ENCODE results near the gene EPYC. TPM values are rescaled to one million over a fixed set of nuclear protein-coding genes. Genes with fewer than 3 reads are reported as not detected.

Gene EPYC
- total RNA-seq, 4 donors from 2014 or later: not detected

GRCh38 chr12:91019455-91019854 is 14.7 kb upstream of the EPYC start:
- Histone ChIP-seq H3K36me3 (no peaks in the 10 kb centered on the region), H3K9me3 (no peaks in the 10 kb centered on the region), H3K27me3 (no peaks in the 10 kb centered on the region), H3K4me1 (no peaks in the 10 kb centered on the region), H3K4me3 (no peak overlapping the region), H3K27ac (no peak overlapping the region)
- no peak for DNase-seq
- no peak for TF ChIP-seq POLR2A (IDR thresholded peaks at IDR 0.05)
- TF ChIP-seq, protein P1, sequence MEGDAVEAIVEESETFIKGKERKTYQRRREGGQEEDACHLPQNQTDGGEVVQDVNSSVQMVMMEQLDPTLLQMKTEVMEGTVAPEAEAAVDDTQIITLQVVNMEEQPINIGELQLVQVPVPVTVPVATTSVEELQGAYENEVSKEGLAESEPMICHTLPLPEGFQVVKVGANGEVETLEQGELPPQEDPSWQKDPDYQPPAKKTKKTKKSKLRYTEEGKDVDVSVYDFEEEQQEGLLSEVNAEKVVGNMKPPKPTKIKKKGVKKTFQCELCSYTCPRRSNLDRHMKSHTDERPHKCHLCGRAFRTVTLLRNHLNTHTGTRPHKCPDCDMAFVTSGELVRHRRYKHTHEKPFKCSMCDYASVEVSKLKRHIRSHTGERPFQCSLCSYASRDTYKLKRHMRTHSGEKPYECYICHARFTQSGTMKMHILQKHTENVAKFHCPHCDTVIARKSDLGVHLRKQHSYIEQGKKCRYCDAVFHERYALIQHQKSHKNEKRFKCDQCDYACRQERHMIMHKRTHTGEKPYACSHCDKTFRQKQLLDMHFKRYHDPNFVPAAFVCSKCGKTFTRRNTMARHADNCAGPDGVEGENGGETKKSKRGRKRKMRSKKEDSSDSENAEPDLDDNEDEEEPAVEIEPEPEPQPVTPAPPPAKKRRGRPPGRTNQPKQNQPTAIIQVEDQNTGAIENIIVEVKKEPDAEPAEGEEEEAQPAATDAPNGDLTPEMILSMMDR (IDR thresholded peaks at IDR 0.05): no peak

GRCh38 chr12:91017511-91018263 is 12.9 kb upstream of the EPYC start:
- H3K4me1 ChIP-seq: no peaks in the 10 kb centered on the region
- DNase-seq: no peak
- H3K9me3 ChIP-seq: no peaks in the 10 kb centered on the region
- no peak overlapping the region for H3K4me3 ChIP-seq
- H3K27ac ChIP-seq: no peak overlapping the region
- no peaks in the 10 kb centered on the region for H3K27me3 ChIP-seq
- no peaks in the 10 kb centered on the region for H3K36me3 ChIP-seq
- TF ChIP-seq POLR2A (IDR thresholded peaks at IDR 0.05): no peak
- TF ChIP-seq, protein P1 (IDR thresholded peaks at IDR 0.05): no peak

DNA sequence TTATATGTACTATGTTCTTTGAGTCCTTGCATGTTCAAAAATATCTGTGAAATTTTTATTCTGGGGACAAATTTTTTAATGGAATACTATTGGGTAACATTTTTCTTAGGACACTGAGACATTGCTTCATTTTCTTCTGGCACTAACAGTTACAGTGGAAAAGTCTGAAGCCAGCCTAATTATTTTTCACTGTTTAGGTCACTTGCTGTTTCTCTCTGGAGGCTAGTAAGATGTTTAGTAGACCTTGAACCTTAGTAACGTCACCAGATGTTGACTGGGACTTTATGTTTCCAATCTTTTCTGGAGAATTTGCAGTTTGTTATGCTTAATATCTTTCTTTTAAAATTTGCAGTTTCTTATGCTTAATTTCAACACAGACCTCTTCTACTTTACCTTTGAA is 12.3 kb upstream of the EPYC start:
- Histone ChIP-seq H3K27me3 (no peaks in the 10 kb centered on the region), H3K36me3 (no peaks in the 10 kb centered on the region), H3K27ac (no peak overlapping the region), H3K4me1 (no peaks in the 10 kb centered on the region), H3K9me3 (no peaks in the 10 kb centered on the region), H3K4me3 (no peak overlapping the region)
- TF ChIP-seq, protein P1 (IDR thresholded peaks at IDR 0.05): no peak
- no peak for TF ChIP-seq POLR2A (IDR thresholded peaks at IDR 0.05)
- no peak for DNase-seq

DNA sequence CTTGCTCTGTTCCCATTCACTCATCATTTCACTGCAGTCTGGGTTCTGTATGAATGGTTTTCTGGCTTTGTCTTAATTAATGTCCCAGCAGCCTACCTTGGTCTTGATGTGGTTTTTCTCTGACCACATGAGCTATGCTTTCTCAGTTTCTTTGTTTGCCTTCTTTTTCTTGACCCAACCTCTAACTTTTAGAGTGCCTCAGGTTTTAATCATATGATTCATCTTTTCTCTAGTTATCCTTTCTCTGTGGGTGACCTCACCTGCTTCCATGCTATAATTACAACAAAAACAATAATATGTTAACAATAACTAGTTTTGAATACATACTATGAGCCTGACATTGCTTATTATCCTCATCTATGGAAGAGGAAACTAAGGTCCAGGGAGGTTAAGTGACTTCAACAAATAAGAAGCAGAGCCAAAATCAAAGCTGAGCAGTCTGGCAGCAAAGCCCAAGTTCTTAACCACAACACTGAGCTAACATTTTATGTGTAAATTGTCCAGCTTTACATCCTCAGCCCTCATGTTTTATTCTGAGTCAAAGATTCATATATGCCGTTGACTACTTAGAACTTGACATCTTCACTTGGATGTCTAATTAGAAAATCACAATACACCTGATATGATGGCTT is 4.7 kb upstream of the EPYC start:
- TF ChIP-seq, protein P1 (IDR thresholded peaks at IDR 0.05): no peak
- TF ChIP-seq POLR2A (IDR thresholded peaks at IDR 0.05): no peak
- Histone ChIP-seq H3K27me3 (no peaks in the 10 kb centered on the region), H3K36me3 (no peaks in the 10 kb centered on the region), H3K4me3 (no peak overlapping the region), H3K27ac (no peak overlapping the region), H3K4me1 (no peaks in the 10 kb centered on the region), H3K9me3 (no peaks in the 10 kb centered on the region)
- DNase-seq: no peak

- H3K36me3 ChIP-seq: no peaks in the 10 kb centered on the region
- H3K4me1 ChIP-seq: no peaks in the 10 kb centered on the region
- no peak for TF ChIP-seq POLR2A (IDR thresholded peaks at IDR 0.05)
- TF ChIP-seq, protein P1 (IDR thresholded peaks at IDR 0.05): no peak
- no peak overlapping the region for H3K4me3 ChIP-seq
- DNase-seq: no peak
- no peaks in the 10 kb centered on the region for H3K27me3 ChIP-seq
- no peaks in the 10 kb centered on the region for H3K9me3 ChIP-seq
- H3K27ac ChIP-seq: no peak overlapping the region
Measured at GRCh38 chr12:91007531-91008290, 2.9 kb upstream of the EPYC start.
